ENCODE data around the gene VAMP2. TPM values are rescaled to one million over a fixed set of nuclear protein-coding genes. Genes with fewer than 3 reads are reported as not detected.

The VAMP2 gene
- total and polyA plus RNA-seq, 9 of the 15 experiments (the other 6 are each of a cell fraction or from before 2014, with no cell fraction given), result 2.3 to 31.8 (median 6.0) TPM

DNA sequence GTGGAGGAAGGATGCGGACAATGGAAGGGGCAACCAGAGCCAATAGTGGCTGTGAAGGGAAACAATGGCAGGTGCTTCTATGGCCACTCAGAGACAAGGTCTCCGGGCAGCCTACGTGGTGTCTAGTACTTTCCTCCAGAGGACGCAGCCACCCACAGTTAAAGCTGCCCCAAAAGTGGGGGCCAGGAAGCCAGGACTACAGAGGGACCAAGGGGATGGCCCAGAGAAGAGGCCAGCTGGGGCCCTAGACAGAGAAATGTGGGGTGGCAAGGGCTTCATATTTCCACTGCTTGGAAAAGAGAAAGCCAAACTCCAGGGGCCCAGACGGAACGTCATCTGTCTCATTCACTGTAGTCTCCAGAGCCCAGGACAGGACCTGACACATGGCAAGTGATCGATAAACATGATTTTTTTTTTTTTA, 9.7 kb downstream of the VAMP2 start:
- Histone ChIP-seq H3K36me3 (ENCODE audit: control insufficient read depth, insufficient read depth, low read length) (peaks cover 20% of the 10 kb centered on the region; the same call in 2 of the 3 replicates), H3K9ac (ENCODE audit: insufficient read depth in 1 of 2, low read depth in 2 of 2, low read length in 2 of 2) (peak overlapping the region; percentile 75 to 85; a peak in 3 of 4 replicates), H4K20me1 (replicated peaks; ENCODE audit: control insufficient read depth, insufficient read depth, low read length) (0 out of 2 replicates have a peak, but pooled peaks cover 4% of the 10 kb centered on the region), H3K27ac (ENCODE audit: extremely low read depth, low read depth, low read length) (peak overlapping the region; percentile 94), H3K4me1 (replicated peaks in 1 of 2; ENCODE audit: control insufficient read depth in 2 of 2, insufficient read depth in 2 of 2, low read length in 2 of 2) (peaks cover 31 to 80% of the 10 kb centered on the region in 2 experiments), H3K4me2 (ENCODE audit: insufficient read depth, low read length) (peak overlapping the region; percentile 89), H3K4me3 (no peak overlapping the region), H3K79me2 (ENCODE audit: control insufficient read depth, insufficient read depth, low read length) (peaks cover 43% of the 10 kb centered on the region), H3K9me3 (replicated peaks; ENCODE audit: control insufficient read depth, insufficient read depth, low read depth, low read length) (no peaks in the 10 kb centered on the region), H3K9me1 (ENCODE audit: control insufficient read depth, insufficient read depth, low read length) (no peaks in the 10 kb centered on the region), H2AFZ (ENCODE audit: low read depth, low read length) (peak overlapping the region; percentile 5; the same call in 1 of the 2 replicates), H3K27me3 (ENCODE audit: control insufficient read depth in 2 of 2, insufficient read depth in 2 of 2, low read length in 2 of 2) (no peaks in the 10 kb centered on the region)
- TF ChIP-seq TCF7L2 (IDR thresholded peaks at IDR 0.05; ENCODE audit: low read depth, low read length) (no peak), TEAD4 (IDR thresholded peaks at IDR 0.05; ENCODE audit: low read length) (no peak), TEAD4 (CRISPR knock-in tag; IDR thresholded peaks at IDR 0.05; ENCODE audit: borderline replicate concordance) (no peak), MEF2A (IDR thresholded peaks at IDR 0.05; ENCODE audit: control insufficient read depth, low read depth, low read length) (0 out of 2 replicates have a peak, but pooled peaks have one; percentile 24), ZNF124 (CRISPR knock-in tag; IDR thresholded peaks at IDR 0.05) (no peak)
- TF ChIP-seq, protein P1, sequence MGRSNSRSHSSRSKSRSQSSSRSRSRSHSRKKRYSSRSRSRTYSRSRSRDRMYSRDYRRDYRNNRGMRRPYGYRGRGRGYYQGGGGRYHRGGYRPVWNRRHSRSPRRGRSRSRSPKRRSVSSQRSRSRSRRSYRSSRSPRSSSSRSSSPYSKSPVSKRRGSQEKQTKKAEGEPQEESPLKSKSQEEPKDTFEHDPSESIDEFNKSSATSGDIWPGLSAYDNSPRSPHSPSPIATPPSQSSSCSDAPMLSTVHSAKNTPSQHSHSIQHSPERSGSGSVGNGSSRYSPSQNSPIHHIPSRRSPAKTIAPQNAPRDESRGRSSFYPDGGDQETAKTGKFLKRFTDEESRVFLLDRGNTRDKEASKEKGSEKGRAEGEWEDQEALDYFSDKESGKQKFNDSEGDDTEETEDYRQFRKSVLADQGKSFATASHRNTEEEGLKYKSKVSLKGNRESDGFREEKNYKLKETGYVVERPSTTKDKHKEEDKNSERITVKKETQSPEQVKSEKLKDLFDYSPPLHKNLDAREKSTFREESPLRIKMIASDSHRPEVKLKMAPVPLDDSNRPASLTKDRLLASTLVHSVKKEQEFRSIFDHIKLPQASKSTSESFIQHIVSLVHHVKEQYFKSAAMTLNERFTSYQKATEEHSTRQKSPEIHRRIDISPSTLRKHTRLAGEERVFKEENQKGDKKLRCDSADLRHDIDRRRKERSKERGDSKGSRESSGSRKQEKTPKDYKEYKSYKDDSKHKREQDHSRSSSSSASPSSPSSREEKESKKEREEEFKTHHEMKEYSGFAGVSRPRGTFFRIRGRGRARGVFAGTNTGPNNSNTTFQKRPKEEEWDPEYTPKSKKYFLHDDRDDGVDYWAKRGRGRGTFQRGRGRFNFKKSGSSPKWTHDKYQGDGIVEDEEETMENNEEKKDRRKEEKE (IDR thresholded peaks at IDR 0.05; ENCODE audit: borderline replicate concordance in 1 of 2, control insufficient read depth in 1 of 2, low read depth in 2 of 2, low read length in 1 of 2), result 0 out of 4 replicates have a peak, but pooled peaks of 1 of the 2 experiments have one; percentile 2
- WGBS (ENCODE audit: insufficient coverage, low coverage, missing lambda C conversion rate), result 48% methylated on average over 3 of the region's 7 CpGs
- DNase-seq (ENCODE audit: extremely low read depth in 1 of 4, low spot score in 3 of 4) (peak in 1 of 4 experiments; percentile 22), FAIRE-seq (peak; percentile 15), ATAC-seq (no peak)
- CTCF ChIA-PET (ENCODE audit: low intra/inter-chr PET ratio), result no interaction called here
- POLR2A ChIA-PET, result interaction anchor here (1.3 to 1.7 kb wide), 3 partner anchors 13 to 70 kb away, joined by 3 to 11 read pairs (median 3); partner anchors contain the start of gene HES7
- no TSS peak for BruUV-seq (replicated peaks)
- intact Hi-C loops (cut with micrococcal nuclease) (no loop called here), in situ Hi-C loops (cut with MboI) (no loop called here)
